GM19467 (cell line): ENCODE results near the gene NFRKB.
A peak's percentile ranks its signal among the peaks of the same experiment; 100 is the strongest.

Experiments used
- ATAC-seq: cut with Tn5 transposase; IDR thresholded peaks from one replicate; pipeline ENCODE4 v1.9.1; 2021; ENCODE audit warnings: mild to moderate bottlenecking, moderate library complexity; ENCODE audit not compliant: unreplicated experiment

The NFRKB gene

GRCh38 chr11:129895126-129896041, at the start of gene NFRKB:
TSS of gene NFRKB (minus strand) at chr11:129895578. CDS start at chr11:129892849, 2,729 bp downstream.
- peak; percentile 94 for ATAC-seq

- ATAC-seq: no peak
Measured at GRCh38 chr11:129944696-129945095, 49.3 kb upstream of the NFRKB start.

GRCh38 chr11:129943036-129943435, 47.7 kb upstream of the NFRKB start:
- ATAC-seq: no peak

- ATAC-seq: no peak
Measured at GRCh38 chr11:129939510-129939909, 44.1 kb upstream of the NFRKB start.

GRCh38 chr11:129938764-129939163, 43.4 kb upstream of the NFRKB start:
- no peak for ATAC-seq

- ATAC-seq: no peak
Measured at GRCh38 chr11:129937592-129938238, 42.3 kb upstream of the NFRKB start.

GRCh38 chr11:129935723-129936122, 40.3 kb upstream of the NFRKB start:
- no peak for ATAC-seq

GRCh38 chr11:129933891-129934290, 38.5 kb upstream of the NFRKB start:
- ATAC-seq: no peak

GRCh38 chr11:129933262-129933661, 37.9 kb upstream of the NFRKB start:
- no peak for ATAC-seq

GRCh38 chr11:129932381-129933067, 37.1 kb upstream of the NFRKB start:
- ATAC-seq: no peak

- ATAC-seq: no peak
Measured at GRCh38 chr11:129930743-129931142, 35.4 kb upstream of the NFRKB start.

- ATAC-seq: no peak
Measured at GRCh38 chr11:129930296-129930695, 34.9 kb upstream of the NFRKB start.

GRCh38 chr11:129929721-129930120, 34.3 kb upstream of the NFRKB start:
- ATAC-seq: no peak

GRCh38 chr11:129928923-129929692, 33.7 kb upstream of the NFRKB start:
- no peak for ATAC-seq

- ATAC-seq: no peak
Measured at GRCh38 chr11:129922674-129923073, 27.3 kb upstream of the NFRKB start.

GRCh38 chr11:129918361-129918760, 23.0 kb upstream of the NFRKB start:
- ATAC-seq: no peak

GRCh38 chr11:129917231-129917630, 21.9 kb upstream of the NFRKB start:
- ATAC-seq: no peak

- no peak for ATAC-seq
Measured at GRCh38 chr11:129911298-129911697, 15.9 kb upstream of the NFRKB start.

- ATAC-seq: no peak
Measured at GRCh38 chr11:129910360-129910759, 15.0 kb upstream of the NFRKB start.

GRCh38 chr11:129905402-129905801, 10.0 kb upstream of the NFRKB start:
- no peak for ATAC-seq

- no peak for ATAC-seq
Measured at GRCh38 chr11:129896062-129896461, 684 bp upstream of the NFRKB start.
